Measurements from ENCODE around the gene ZNF827.

ZNF827 gene

GRCh38 chr4:145719752-145720624, 218.6 kb downstream of the ZNF827 start:
- DNase-seq (ENCODE audit: low spot score) (no peak), FAIRE-seq (no peak)

GRCh38 chr4:145716661-145717200, 221.9 kb downstream of the ZNF827 start:
- no peak for DNase-seq (ENCODE audit: low spot score)

GRCh38 chr4:145716200-145716599, 222.4 kb downstream of the ZNF827 start:
- FAIRE-seq (no peak), DNase-seq (ENCODE audit: low spot score) (no peak)

More at GRCh38 chr4:145716661-145717200, 221.9 kb downstream of the ZNF827 start:
- no peak for FAIRE-seq

- DNase-seq (ENCODE audit: low spot score) (peak; percentile 28), FAIRE-seq (no peak)
Observed at GRCh38 chr4:145709843-145710242, 228.8 kb downstream of the ZNF827 start.

- no peak for FAIRE-seq
Observed at GRCh38 chr4:145709336-145709735, 229.3 kb downstream of the ZNF827 start.

More at GRCh38 chr4:145709336-145709735, 229.3 kb downstream of the ZNF827 start:
- no peak for DNase-seq (ENCODE audit: low spot score)
